ENCODE data around the gene LOXL4.

LOXL4 gene

GRCh38 chr10:98267894-98268693, at the start of gene LOXL4:
Gene LOXL4 (minus strand): TSS chr10:98268194. CDS start chr10:98263019, 5,175 bp downstream.
- Histone ChIP-seq H3K4me1 (ENCODE audit: control insufficient read depth, insufficient read depth, low read length) (peaks cover 4% of the 10 kb centered on the region), H3K36me3 (ENCODE audit: control insufficient read depth, insufficient read depth, low read length) (no peaks in the 10 kb centered on the region), H3K27me3 (ENCODE audit: control insufficient read depth, insufficient read depth, low read length) (peaks cover 2% of the 10 kb centered on the region; the same call in 1 of the 2 replicates), H3K27ac (ENCODE audit: low read length) (no peak within 1 kb of the TSS), H3K4me3 (ENCODE audit: low read length) (peak within 1 kb of the TSS; percentile 52; the same call in 1 of the 2 replicates), H3K9me3 (ENCODE audit: control insufficient read depth, insufficient read depth, low read length) (no peaks in the 10 kb centered on the region)
- WGBS (ENCODE audit: insufficient coverage, insufficient read length): no CpG with 5 or more reads among the region's 75 CpGs
- no peak for DNase-seq (ENCODE audit: low read depth, low spot score)

- no peak for DNase-seq (ENCODE audit: low read depth, low spot score)
- Histone ChIP-seq H3K4me3 (ENCODE audit: low read length) (no peak overlapping the region), H3K9me3 (ENCODE audit: control insufficient read depth, insufficient read depth, low read length) (no peaks in the 10 kb centered on the region), H3K36me3 (ENCODE audit: control insufficient read depth, insufficient read depth, low read length) (no peaks in the 10 kb centered on the region), H3K27ac (ENCODE audit: low read length) (no peak overlapping the region), H3K27me3 (ENCODE audit: control insufficient read depth, insufficient read depth, low read length) (no peaks in the 10 kb centered on the region), H3K4me1 (ENCODE audit: control insufficient read depth, insufficient read depth, low read length) (peaks cover 2% of the 10 kb centered on the region; the same call in 1 of the 2 replicates)
Observed at GRCh38 chr10:98316661-98317060, 48.7 kb upstream of the LOXL4 start.

GRCh38 chr10:98316170-98316569, 48.2 kb upstream of the LOXL4 start:
- Histone ChIP-seq H3K4me3 (ENCODE audit: low read length) (no peak overlapping the region), H3K9me3 (ENCODE audit: control insufficient read depth, insufficient read depth, low read length) (no peaks in the 10 kb centered on the region), H3K36me3 (ENCODE audit: control insufficient read depth, insufficient read depth, low read length) (no peaks in the 10 kb centered on the region), H3K4me1 (ENCODE audit: control insufficient read depth, insufficient read depth, low read length) (no peaks in the 10 kb centered on the region), H3K27ac (ENCODE audit: low read length) (no peak overlapping the region), H3K27me3 (ENCODE audit: control insufficient read depth, insufficient read depth, low read length) (no peaks in the 10 kb centered on the region)
- no CpG with 5 or more reads among the region's 5 CpGs for WGBS (ENCODE audit: insufficient coverage, insufficient read length)
- DNase-seq (ENCODE audit: low read depth, low spot score): no peak

- DNase-seq (ENCODE audit: low read depth, low spot score): no peak
- whole genome bisulfite sequencing (ENCODE audit: insufficient coverage, insufficient read length): no CpG with 5 or more reads among the region's 8 CpGs
- no peak overlapping the region for H3K4me3 ChIP-seq (ENCODE audit: low read length)
- no peak overlapping the region for H3K27ac ChIP-seq (ENCODE audit: low read length)
- H3K36me3 ChIP-seq (ENCODE audit: control insufficient read depth, insufficient read depth, low read length): no peaks in the 10 kb centered on the region
- H3K27me3 ChIP-seq (ENCODE audit: control insufficient read depth, insufficient read depth, low read length): no peaks in the 10 kb centered on the region
- no peaks in the 10 kb centered on the region for H3K4me1 ChIP-seq (ENCODE audit: control insufficient read depth, insufficient read depth, low read length)
- no peaks in the 10 kb centered on the region for H3K9me3 ChIP-seq (ENCODE audit: control insufficient read depth, insufficient read depth, low read length)
Observed at GRCh38 chr10:98314532-98315284, 46.7 kb upstream of the LOXL4 start.

GRCh38 chr10:98313598-98313997, 45.6 kb upstream of the LOXL4 start:
- Histone ChIP-seq H3K9me3 (ENCODE audit: control insufficient read depth, insufficient read depth, low read length) (no peaks in the 10 kb centered on the region), H3K4me3 (ENCODE audit: low read length) (no peak overlapping the region), H3K36me3 (ENCODE audit: control insufficient read depth, insufficient read depth, low read length) (no peaks in the 10 kb centered on the region), H3K27ac (ENCODE audit: low read length) (no peak overlapping the region), H3K4me1 (ENCODE audit: control insufficient read depth, insufficient read depth, low read length) (no peaks in the 10 kb centered on the region; the same call in 1 of the 2 replicates), H3K27me3 (ENCODE audit: control insufficient read depth, insufficient read depth, low read length) (no peaks in the 10 kb centered on the region)
- no peak for DNase-seq (ENCODE audit: low read depth, low spot score)
- no CpG with 5 or more reads among the region's 3 CpGs for WGBS (ENCODE audit: insufficient coverage, insufficient read length)

GRCh38 chr10:98312822-98313221, 44.8 kb upstream of the LOXL4 start:
- Histone ChIP-seq H3K4me1 (ENCODE audit: control insufficient read depth, insufficient read depth, low read length) (no peaks in the 10 kb centered on the region; the same call in 1 of the 2 replicates), H3K27me3 (ENCODE audit: control insufficient read depth, insufficient read depth, low read length) (no peaks in the 10 kb centered on the region), H3K4me3 (ENCODE audit: low read length) (no peak overlapping the region), H3K36me3 (ENCODE audit: control insufficient read depth, insufficient read depth, low read length) (no peaks in the 10 kb centered on the region), H3K27ac (ENCODE audit: low read length) (no peak overlapping the region), H3K9me3 (ENCODE audit: control insufficient read depth, insufficient read depth, low read length) (no peaks in the 10 kb centered on the region)
- no peak for DNase-seq (ENCODE audit: low read depth, low spot score)
- no CpG with 5 or more reads among the region's 5 CpGs for WGBS (ENCODE audit: insufficient coverage, insufficient read length)

GRCh38 chr10:98312349-98312748, 44.4 kb upstream of the LOXL4 start:
- no CpG with 5 or more reads among the region's 3 CpGs for WGBS (ENCODE audit: insufficient coverage, insufficient read length)
- Histone ChIP-seq H3K4me1 (ENCODE audit: control insufficient read depth, insufficient read depth, low read length) (no peaks in the 10 kb centered on the region; the same call in 1 of the 2 replicates), H3K9me3 (ENCODE audit: control insufficient read depth, insufficient read depth, low read length) (no peaks in the 10 kb centered on the region)

GRCh38 chr10:98310701-98311100, 42.7 kb upstream of the LOXL4 start:
- no CpG with 5 or more reads among the region's 8 CpGs for WGBS (ENCODE audit: insufficient coverage, insufficient read length)
- Histone ChIP-seq H3K27ac (ENCODE audit: low read length) (no peak overlapping the region), H3K27me3 (ENCODE audit: control insufficient read depth, insufficient read depth, low read length) (no peaks in the 10 kb centered on the region), H3K9me3 (ENCODE audit: control insufficient read depth, insufficient read depth, low read length) (no peaks in the 10 kb centered on the region), H3K4me1 (ENCODE audit: control insufficient read depth, insufficient read depth, low read length) (no peaks in the 10 kb centered on the region; the same call in 1 of the 2 replicates), H3K4me3 (ENCODE audit: low read length) (no peak overlapping the region), H3K36me3 (ENCODE audit: control insufficient read depth, insufficient read depth, low read length) (no peaks in the 10 kb centered on the region)
- no peak for DNase-seq (ENCODE audit: low read depth, low spot score)

More at GRCh38 chr10:98312349-98312748, 44.4 kb upstream of the LOXL4 start:
- no peaks in the 10 kb centered on the region for H3K27me3 ChIP-seq (ENCODE audit: control insufficient read depth, insufficient read depth, low read length)
- no peak overlapping the region for H3K27ac ChIP-seq (ENCODE audit: low read length)
- DNase-seq (ENCODE audit: low read depth, low spot score): no peak
- H3K36me3 ChIP-seq (ENCODE audit: control insufficient read depth, insufficient read depth, low read length): no peaks in the 10 kb centered on the region
- H3K4me3 ChIP-seq (ENCODE audit: low read length): no peak overlapping the region

GRCh38 chr10:98309366-98310355, 41.7 kb upstream of the LOXL4 start:
- no CpG with 5 or more reads among the region's 21 CpGs for WGBS (ENCODE audit: insufficient coverage, insufficient read length)
- H3K4me1 ChIP-seq (ENCODE audit: control insufficient read depth, insufficient read depth, low read length): no peaks in the 10 kb centered on the region; the same call in 1 of the 2 replicates
- H3K27me3 ChIP-seq (ENCODE audit: control insufficient read depth, insufficient read depth, low read length): no peaks in the 10 kb centered on the region
- no peak overlapping the region for H3K27ac ChIP-seq (ENCODE audit: low read length)
- DNase-seq (ENCODE audit: low read depth, low spot score): no peak
- no peaks in the 10 kb centered on the region for H3K36me3 ChIP-seq (ENCODE audit: control insufficient read depth, insufficient read depth, low read length)
- no peaks in the 10 kb centered on the region for H3K9me3 ChIP-seq (ENCODE audit: control insufficient read depth, insufficient read depth, low read length)
- no peak overlapping the region for H3K4me3 ChIP-seq (ENCODE audit: low read length)

All from iPS DF 6.9 (cell line).